Measurements from ENCODE around the gene HHAT.

Gene HHAT

GRCh38 chr1:210328746-210329503, at the start of gene HHAT:
Gene HHAT (plus strand): TSS chr1:210328902. CDS start chr1:210348976, 20,074 bp downstream.
- DNase-seq, result peak; percentile 55

DNA sequence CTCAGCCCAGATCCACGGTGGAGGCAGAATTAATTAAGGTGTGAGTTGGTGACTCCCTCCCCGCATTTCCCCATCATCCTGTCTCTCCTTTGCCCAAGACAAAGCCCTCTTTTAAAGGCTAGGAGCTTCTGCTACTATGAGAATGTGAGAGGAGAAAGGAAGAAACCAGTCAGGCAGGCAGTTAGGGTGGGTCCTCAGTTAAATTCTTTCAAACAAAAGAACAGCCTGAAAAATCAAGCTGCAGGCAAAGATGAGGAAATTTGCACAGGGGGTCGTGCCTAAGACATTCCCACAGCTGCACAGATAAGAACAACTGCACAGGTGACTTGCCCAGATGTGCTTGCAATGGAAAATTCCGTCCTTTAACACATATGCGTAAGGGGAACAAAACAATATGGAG, 48.5 kb upstream of the HHAT start:
- no peak for DNase-seq

- DNase-seq, result no peak
These were observed 40.6 kb upstream of the HHAT start for GRCh38 chr1:210288116-210288515.

DNA sequence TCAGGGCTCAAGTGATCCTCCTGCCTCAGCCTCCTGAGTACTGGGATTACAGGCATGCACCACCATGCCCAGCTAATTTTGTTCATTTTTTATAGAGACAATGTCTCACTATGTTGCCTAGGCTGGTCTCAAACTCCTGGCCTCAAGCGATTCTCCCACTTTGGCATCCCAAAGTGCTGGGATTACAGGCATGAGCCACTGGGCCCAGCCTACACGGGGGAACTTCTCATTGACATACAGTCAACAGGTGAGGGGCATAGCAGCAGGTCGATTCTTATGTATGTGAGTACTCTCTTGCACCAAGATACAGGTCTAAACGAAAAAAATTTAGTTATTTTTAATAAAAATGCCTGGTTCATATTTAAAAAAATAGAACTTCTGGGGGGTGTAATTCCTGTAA, 39.5 kb upstream of the HHAT start:
- DNase-seq, result no peak

DNA sequence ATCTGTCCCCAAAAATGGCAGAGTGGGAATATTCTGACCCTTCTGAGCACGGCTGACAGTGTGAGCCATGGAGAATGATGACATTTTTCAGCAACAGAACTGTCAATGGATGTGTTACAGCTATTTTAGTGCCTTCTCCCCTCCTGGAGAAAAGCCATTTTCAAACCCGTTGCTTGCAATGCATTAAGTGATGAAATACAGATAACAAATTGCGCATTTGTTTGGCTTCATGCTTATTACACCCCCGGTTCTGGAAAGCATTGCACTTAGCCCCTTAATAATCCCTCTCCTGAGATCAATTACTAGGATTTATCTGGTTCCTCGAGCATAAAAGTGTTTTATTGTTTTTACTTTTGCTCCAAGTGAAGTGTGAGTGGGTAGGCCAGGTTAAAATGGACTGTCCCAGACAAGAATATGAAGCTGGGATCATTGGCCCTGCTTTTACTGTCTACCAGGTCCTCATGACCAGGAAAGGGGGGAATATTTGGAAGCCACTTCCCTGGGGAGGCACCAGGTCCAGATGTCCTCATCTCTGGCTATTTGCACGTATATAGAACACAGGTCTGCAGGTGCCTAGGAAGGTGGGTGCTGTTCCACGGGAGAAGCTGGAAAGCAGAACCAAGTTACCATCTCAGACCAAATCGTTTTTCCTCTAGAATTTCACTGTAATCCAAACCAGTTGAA, 37.5 kb upstream of the HHAT start:
- no peak for DNase-seq

DNA sequence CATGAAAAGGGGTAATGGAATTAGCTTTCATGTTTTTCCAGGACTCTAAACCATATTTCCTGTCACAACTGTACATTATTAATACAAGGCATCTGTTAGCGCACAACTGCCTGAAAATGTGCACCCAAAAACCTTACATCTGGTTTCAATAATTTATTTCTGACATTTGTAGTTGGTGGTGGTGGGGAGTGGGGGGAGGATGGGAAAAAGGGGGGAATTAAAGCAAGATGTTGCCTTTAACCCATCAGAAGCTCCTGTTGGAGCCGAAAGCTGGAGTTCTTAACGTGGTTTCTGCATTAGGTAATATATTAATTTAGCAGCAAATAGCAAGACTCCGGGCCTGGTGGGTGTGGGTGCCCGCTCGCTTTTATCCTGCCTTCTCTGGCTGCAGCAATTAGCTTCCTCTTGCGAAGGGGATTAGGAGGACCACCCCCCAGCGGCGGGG, 36.9 kb upstream of the HHAT start:
- no peak for DNase-seq

DNA sequence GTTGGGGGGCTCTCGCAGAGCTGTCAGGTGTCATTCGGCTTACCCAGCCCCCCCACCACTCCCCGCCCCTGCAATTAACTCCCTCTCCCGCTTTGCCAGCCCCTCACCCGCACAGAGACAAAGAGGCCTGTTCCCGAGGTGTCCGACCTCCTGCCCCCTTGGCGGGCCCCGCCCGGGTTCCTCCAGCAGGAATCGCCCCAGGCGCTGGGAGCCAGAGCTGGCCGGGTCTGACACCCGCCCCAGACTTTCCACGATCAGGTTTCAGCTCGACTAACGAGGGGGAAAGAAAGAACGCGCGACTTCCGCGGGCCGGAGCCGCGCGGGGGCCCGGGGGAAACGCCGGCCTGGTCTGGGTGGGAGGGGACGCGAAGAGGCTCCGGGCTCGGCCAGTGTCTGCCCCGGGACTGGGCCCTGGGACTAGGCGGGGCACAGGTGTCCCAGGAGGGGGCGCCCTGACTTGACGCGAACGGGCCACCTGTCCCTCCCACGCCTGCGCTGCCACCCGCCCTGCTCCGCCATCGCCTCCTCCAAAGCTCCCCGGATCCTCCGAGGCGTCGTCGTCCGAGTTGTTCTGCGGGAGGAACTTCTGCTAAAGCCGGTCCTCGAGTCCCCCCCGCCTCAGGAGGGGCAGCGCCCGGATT, 36.4 kb upstream of the HHAT start:
- DNase-seq, result no peak

DNA sequence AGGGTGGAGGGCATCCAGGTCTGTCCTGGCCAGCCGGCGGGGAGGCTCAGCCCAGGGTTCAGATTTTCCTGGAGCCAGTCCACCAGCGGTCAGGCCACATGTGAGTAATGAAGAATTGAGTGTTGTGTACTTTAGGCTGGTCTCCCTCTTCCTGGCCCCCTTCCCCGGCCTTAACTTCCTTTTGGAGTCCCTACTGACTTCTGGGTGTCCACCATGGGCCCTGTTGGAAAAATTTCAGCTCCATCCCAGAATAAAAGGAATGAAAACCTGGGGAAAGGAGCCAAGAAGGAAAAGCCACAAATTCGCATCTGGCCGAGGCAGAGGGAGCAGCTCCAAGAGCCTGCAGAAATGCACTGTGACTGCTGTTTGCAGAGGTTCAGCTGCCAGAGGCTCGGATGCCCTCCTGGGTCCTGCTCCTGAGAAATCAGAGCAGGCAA, 35.5 kb upstream of the HHAT start:
- no peak for DNase-seq

- no peak for DNase-seq
These were observed 33.5 kb upstream of the HHAT start for GRCh38 chr1:210294999-210295745.

GRCh38 chr1:210296682-210297081, 32.0 kb upstream of the HHAT start:
- no peak for DNase-seq

- DNase-seq, result no peak
These were observed 30.4 kb upstream of the HHAT start for GRCh38 chr1:210298296-210298695.

DNA sequence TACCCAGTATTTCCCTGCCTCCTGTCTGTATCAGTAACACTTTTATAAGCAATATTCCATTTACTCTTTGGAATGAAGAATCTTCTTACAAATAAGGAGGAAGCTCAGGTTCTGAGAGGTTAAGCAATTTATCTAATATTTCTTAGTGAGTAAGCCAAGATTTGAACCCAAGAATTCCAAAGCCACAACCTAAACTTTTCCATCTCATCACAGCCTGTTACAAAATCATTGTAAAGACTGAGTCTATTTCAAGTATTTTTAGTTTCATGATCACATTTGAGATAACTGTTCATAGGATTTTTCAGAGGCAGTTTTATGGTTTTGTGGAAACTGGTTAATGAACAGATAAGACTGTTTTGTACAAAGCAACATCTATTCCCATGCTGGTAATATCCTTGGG, 29.8 kb upstream of the HHAT start:
- no peak for DNase-seq

DNA sequence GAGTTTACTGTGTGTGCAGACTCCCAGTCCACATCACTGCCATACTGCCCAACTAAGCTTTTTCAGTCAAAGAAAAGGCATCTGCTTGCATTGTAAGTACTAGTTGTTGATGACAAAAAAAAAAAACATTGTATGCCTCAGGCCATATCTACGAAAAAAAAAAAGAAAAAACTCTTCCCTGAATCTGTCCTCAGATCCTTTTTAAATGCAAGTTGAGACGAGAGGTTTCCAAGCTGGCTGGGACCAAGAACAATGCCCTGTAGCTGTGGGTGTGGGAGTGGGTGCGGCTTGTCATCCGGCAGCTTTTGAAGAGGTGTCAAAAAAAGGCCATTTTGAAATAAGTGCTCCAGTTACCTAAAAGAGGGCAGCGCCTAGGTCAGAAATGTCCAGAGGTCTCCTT, 29.2 kb upstream of the HHAT start:
- DNase-seq, result no peak

DNA sequence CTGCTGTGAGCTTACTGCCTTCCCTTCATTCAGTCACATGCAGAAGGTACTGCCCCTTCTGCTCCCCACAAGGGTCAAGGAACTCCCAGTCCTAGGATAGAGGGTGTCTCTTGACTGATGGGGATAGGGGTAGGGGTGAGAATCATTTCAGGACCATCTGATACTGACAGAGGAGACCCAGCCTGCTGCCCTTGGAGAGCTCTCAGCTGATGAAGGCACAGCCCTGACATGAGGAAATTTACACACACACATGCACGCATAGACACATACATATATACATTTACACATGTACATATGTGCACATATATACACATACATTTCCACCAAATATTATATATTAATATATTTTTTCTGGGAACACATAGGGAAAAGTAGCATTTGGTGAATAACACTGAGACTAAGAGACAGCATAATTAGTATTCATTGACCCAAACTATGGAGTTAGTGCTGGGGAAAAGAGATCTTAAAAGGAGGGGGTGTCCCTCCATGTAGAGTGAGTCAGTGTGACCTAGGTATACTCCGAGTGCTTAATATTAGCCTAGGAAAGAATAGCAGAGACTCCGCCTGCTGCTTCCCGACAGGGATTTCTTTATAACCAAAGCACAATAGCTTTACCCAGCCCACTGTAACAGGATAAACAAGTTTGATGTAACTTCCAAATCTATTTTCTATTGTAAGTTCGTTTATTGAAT, 27.6 kb upstream of the HHAT start:
- DNase-seq, result no peak

GRCh38 chr1:210301615-210302000, 27.1 kb upstream of the HHAT start:
- DNase-seq, result no peak

GRCh38 chr1:210302501-210302900, 26.2 kb upstream of the HHAT start:
- DNase-seq, result no peak

- no peak for DNase-seq
These were observed 25.3 kb upstream of the HHAT start for GRCh38 chr1:210303391-210303790.

DNA sequence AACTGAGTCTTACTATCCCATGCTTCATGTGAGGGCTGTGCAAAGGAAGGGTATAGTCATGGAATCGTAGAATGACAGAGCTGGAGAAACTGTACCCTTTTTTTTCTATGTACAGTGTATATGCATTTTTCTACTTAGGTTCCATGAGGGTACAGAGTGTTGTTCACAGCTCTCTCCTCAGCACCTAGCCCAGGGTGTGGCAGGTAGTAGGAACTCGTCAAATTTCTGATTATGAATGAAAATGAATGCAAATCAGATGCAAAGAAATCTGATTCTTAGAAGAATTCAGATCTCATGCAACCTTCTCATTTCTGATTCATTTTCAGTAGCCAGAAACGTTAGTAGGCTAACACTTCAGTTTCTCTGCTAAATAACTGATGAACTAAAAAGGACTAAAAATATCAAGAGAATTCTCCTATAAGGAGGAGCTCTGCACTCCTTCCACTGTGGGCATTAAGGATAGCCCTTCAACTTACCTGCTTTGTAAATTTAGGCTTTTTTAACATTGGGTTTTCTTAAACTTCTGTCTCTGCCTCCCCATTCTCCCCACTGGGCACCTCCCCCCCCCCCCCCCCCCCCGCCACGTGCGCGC, 18.0 kb upstream of the HHAT start:
- DNase-seq, result no peak

DNA sequence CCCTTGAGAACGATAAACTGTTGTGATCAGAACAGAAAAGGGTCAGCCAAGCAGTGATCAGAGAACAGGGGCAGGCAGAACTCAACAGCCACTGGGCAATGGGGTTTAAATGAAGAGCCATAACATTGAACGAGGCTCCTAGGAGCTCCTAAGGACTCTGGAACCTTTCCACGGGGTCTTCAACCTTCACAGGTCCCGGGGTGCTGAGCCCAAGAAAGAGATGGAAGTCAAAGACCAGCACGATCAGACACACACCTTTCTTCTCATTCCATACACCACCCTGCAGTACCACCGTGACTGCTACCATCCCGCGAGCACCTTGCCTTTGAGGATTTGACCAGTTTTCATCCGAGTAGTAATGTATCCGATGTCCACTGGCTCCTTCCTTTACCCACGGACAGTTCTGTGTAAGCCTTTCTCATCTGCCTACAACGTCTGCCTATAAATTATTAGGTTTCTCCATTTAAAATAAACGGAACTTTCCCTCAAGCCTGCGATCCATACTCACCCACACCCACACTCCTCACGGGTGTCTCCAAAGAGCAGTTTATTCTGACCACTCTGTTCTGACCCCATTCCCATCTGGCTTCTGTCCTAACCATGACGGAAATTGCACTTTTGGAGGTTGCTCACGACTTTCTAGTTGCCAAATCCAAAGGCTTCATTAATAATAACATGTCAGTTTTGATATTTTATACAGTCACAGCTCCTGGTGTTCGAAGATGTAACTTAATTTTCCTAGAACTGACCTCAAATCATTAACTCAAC, 16.8 kb upstream of the HHAT start:
- DNase-seq, result no peak

DNA sequence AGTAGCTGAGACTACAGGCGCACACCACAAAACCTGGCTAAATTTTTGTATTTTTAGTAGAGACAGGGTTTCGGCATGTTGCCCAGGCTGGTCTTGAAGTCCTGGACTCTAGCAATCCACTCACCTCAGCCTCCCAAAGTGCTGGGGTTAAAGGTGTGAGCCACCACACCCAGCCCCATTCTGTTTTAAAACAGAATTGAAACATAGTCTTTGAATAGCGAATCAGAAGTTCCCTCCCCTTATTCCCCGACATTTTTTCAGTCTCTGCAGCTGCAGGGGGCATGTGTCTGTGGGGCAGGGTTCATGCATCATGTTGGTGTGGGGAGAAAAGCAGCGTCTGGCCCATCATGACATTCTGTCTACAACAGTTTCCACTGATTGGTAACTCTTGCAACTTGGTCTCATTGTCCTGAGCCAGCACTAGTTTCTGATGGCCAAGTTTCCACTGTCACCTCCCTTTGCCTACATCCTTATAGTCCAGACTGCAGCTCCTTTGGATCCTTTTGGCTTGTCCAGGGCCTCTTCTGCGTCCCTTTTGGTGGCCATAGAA, 15.6 kb upstream of the HHAT start:
- DNase-seq, result no peak

DNA sequence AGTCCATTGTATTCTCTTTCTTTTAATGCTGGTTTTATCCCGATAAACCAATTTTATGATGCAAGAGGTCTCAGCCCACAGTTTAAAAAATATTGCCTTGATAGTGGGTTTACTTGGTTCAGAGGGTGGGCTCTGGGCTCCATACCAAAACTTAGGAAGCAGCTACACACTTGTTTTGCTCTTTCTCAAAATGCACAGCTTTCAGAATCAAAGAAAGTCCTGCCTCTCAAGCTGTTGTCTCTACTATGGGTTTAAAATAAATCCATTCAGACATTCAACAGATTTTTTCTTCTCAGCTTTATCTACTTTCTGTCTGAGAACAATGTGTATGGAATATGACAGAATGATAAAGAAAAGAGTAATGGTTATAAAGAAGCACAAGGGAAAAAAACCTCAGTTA, 14.8 kb upstream of the HHAT start:
- DNase-seq, result no peak

All from T1000 (cell line).